MCF 10A (cell line): Measurements from ENCODE around the gene MRPL9. TPM values are rescaled to one million over a fixed set of nuclear protein-coding genes. Genes with fewer than 3 reads are reported as not detected.

ENCODE experiments used
- BruUV-seq: library from RNA; stranded (reverse); fragments of 400-500 nt; replicated peaks from 2 replicates; lab custom pipeline; 2021; lab: Mats Ljungman, UMichigan
- CTCF ChIA-PET: fragments of 300-600 bp; sonication (Branson Sonifier 250); formaldehyde crosslinking; extraction: SDS; loops from one replicate; lab custom pipeline; 2021; ENCODE audit warnings: antibody characterized with exemption, inconsistent platforms; lab: Yijun Ruan, JAX
- POLR2A ChIA-PET: fragments of 300-600, 350-650 bp; sonication (Branson Sonifier 250); formaldehyde crosslinking; extraction: SDS; loops from one replicate; lab custom pipeline; 2020; ENCODE audit warnings: antibody characterized with exemption, inconsistent platforms; lab: Yijun Ruan, JAX
- DNase-seq: peaks from one replicate; pipeline ENCODE4 v3.0.0-alpha.2; 2018; ENCODE audit not compliant: unreplicated experiment
- H3K27ac Mint-ChIP-seq: one replicate; pipeline ENCODE4 v1.8.0; 2022; ENCODE audit warnings: mild to moderate bottlenecking, low read depth, mixed read lengths; ENCODE audit not compliant: unreplicated experiment
- H3K27me3 Mint-ChIP-seq: one replicate; pipeline ENCODE4 v1.8.0; 2022; ENCODE audit warnings: mixed read lengths; ENCODE audit not compliant: insufficient read depth, unreplicated experiment
- H3K36me3 Mint-ChIP-seq: one replicate; pipeline ENCODE4 v1.8.0; 2022; ENCODE audit warnings: mild to moderate bottlenecking, moderate library complexity, mixed read lengths; ENCODE audit not compliant: insufficient read depth, unreplicated experiment
- H3K4me1 Mint-ChIP-seq: one replicate; pipeline ENCODE4 v1.8.0; 2022; ENCODE audit warnings: mixed read lengths; ENCODE audit not compliant: insufficient read depth, unreplicated experiment
- H3K4me3 Mint-ChIP-seq: one replicate; pipeline ENCODE4 v1.8.0; 2022; ENCODE audit warnings: mild to moderate bottlenecking, moderate library complexity, mixed read lengths; ENCODE audit not compliant: unreplicated experiment
- H3K9me3 Mint-ChIP-seq: one replicate; pipeline ENCODE4 v1.8.0; 2022; ENCODE audit warnings: mixed read lengths; ENCODE audit not compliant: unreplicated experiment
- intact Hi-C: fragments of 100-400 bp; cut with micrococcal nuclease; formaldehyde crosslinking; loops from 2 replicates; pipeline ENCODE4 v1.14.1; 2022
- total RNA-seq: library from RNA; stranded (reverse); gene quantifications from 2 replicates; pipeline ENCODE4 v1.2.3, GENCODE V29; 2022
- TF ChIP-seq, protein P1 (sequence below): fragments of 200-600 bp; IDR thresholded peaks from one replicate; pipeline ENCODE4 v1.8.0; 2022; ENCODE audit warnings: antibody characterized with exemption, mild to moderate bottlenecking; ENCODE audit not compliant: unreplicated experiment

The MRPL9 gene
- total RNA-seq, 1 experiment from 2014 or later, result 146 TPM

DNA sequence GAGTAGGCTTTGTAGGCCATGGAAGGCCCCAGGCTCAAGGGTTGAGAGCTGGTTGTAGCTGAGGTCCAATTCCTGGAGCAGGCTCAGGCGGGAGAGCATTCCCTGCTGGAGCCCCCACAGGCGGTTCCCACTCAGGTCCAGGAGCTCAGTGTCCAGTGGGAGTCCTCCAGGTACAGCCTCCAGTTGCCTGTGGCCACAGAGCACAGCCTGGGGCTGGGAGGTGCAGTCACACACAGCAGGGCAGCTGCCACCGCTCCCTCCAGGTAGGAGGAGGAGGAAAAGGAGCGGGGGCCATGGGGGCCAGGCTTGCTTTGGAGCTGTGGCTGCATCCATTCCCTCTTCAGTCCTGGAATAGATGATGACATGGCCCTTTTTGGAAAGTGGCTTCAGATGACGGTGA lies 39.1 kb upstream of the MRPL9 start:
- DNase-seq, result no peak
- Mint-ChIP-seq H3K27ac (no peak overlapping the region), H3K27me3 (peaks cover 71% of the 10 kb centered on the region), H3K9me3 (no peaks in the 10 kb centered on the region), H3K4me3 (no peak overlapping the region), H3K36me3 (no peaks in the 10 kb centered on the region), H3K4me1 (peaks cover 8% of the 10 kb centered on the region)
- no TSS peak for BruUV-seq
- ChIA-PET CTCF (interaction anchor here (0.6 to 0.7 kb wide), 3 partner anchors 11 to 235 kb away, joined by 3 read pairs; no protein-coding TSS in a partner anchor), POLR2A (interaction anchor here (1.6 to 1.8 kb wide), 2 partner anchors 13 to 18 kb away, joined by 6 to 9 read pairs; partner anchors contain the start of gene TDRKH)
- intact Hi-C loops, result no loop called here
- TF ChIP-seq, protein P1, sequence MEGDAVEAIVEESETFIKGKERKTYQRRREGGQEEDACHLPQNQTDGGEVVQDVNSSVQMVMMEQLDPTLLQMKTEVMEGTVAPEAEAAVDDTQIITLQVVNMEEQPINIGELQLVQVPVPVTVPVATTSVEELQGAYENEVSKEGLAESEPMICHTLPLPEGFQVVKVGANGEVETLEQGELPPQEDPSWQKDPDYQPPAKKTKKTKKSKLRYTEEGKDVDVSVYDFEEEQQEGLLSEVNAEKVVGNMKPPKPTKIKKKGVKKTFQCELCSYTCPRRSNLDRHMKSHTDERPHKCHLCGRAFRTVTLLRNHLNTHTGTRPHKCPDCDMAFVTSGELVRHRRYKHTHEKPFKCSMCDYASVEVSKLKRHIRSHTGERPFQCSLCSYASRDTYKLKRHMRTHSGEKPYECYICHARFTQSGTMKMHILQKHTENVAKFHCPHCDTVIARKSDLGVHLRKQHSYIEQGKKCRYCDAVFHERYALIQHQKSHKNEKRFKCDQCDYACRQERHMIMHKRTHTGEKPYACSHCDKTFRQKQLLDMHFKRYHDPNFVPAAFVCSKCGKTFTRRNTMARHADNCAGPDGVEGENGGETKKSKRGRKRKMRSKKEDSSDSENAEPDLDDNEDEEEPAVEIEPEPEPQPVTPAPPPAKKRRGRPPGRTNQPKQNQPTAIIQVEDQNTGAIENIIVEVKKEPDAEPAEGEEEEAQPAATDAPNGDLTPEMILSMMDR, result no peak

DNA sequence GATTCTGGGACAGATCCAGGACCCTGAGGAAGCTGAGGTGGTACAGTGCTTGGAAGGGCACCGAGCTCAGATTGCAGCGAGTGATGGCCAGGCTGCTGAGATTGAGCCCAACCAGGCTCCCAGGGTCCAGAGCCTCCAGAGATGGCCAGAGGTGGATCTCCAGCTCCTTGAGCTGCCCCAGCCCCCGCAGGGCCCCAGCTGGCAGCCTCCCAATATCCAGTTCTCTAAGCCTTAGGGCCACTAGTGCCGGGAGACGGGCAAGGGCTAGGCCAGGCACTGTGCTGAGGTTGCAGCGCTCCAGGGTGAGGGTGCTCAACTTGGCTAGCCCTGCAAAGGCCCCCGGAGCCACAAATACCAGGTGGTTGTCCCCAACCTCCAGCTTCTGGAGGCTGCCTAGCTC lies 38.5 kb upstream of the MRPL9 start:
- Mint-ChIP-seq H3K27ac (no peak overlapping the region), H3K9me3 (no peaks in the 10 kb centered on the region), H3K4me1 (peaks cover 8% of the 10 kb centered on the region), H3K4me3 (no peak overlapping the region), H3K36me3 (no peaks in the 10 kb centered on the region), H3K27me3 (peaks cover 70% of the 10 kb centered on the region)
- no peak for DNase-seq
- no TSS peak for BruUV-seq
- CTCF ChIA-PET, result interaction anchor here (0.6 to 0.7 kb wide), 2 partner anchors 10 to 132 kb away, joined by 3 read pairs; no protein-coding TSS in a partner anchor
- POLR2A ChIA-PET, result interaction anchor here (1.8 kb wide), 1 partner anchor 19 kb away, joined by 6 read pairs; no protein-coding TSS in a partner anchor
- intact Hi-C loops, result no loop called here
- TF ChIP-seq, protein P1, result no peak

DNA sequence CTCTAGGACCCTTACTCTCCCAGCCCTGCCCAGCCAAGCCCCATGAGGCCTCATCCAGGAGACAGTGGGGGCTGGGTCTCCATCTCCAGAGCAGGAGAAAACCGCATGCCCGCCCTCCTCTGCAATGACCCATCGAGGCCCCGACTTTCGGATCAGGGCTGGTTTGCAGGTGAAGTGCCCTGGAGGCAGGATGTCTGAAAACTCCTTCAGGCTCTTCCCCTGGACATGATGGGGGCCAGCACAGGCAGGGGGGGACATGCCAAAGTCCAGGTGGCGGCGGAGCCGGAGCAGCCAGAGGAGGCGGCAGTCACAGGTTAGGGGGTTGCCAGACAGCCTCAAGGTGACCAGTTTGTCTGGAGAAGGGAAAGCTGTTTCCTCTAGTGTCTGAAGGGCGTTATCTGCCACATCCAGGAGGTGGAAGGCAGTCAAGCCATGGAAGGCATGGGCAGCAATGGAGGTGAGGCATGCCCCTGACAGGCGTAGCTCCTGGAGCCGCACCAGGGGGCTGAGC lies 38.1 kb upstream of the MRPL9 start:
- intact Hi-C loops, result no loop called here
- peaks cover 8% of the 10 kb centered on the region for H3K4me1 Mint-ChIP-seq
- no peak for DNase-seq
- BruUV-seq, result no TSS peak
- no peak overlapping the region for H3K27ac Mint-ChIP-seq
- peaks cover 66% of the 10 kb centered on the region for H3K27me3 Mint-ChIP-seq
- no peaks in the 10 kb centered on the region for H3K9me3 Mint-ChIP-seq
- TF ChIP-seq, protein P1, result no peak
- no peaks in the 10 kb centered on the region for H3K36me3 Mint-ChIP-seq
- CTCF ChIA-PET, result interaction anchor here (0.7 kb wide), 1 partner anchor 132 kb away, joined by 3 read pairs; no protein-coding TSS in a partner anchor
- no peak overlapping the region for H3K4me3 Mint-ChIP-seq
- POLR2A ChIA-PET, result interaction anchor here (1.8 kb wide), 1 partner anchor 19 kb away, joined by 6 read pairs; no protein-coding TSS in a partner anchor

DNA sequence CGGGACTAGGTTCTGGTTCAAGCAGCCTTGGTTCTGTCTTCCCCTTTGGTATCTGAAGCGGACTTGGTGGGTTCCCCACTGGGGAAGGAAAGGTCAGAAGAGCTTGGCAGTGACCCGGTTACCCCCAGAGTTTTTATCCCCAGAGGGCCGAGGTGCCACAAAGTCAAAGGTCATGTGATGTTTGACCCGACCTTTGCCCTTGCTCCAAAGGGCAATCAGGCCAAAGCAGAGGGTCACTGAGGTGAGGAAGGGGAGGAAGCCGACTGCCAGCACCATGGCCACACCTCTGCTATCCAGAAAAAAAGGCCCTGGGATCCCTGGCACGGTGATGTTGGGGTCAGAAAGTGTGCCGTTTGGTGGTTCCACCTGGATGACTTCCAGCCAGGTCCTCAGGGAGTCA lies 37.5 kb upstream of the MRPL9 start:
- intact Hi-C loops, result no loop called here
- peaks cover 61% of the 10 kb centered on the region for H3K27me3 Mint-ChIP-seq
- BruUV-seq, result no TSS peak
- no peaks in the 10 kb centered on the region for H3K9me3 Mint-ChIP-seq
- CTCF ChIA-PET, result interaction anchor here (0.8 kb wide), 1 partner anchor 20 kb away, joined by 4 read pairs; no protein-coding TSS in a partner anchor
- no peak for DNase-seq
- H3K4me1 Mint-ChIP-seq, result peaks cover 8% of the 10 kb centered on the region
- TF ChIP-seq, protein P1, result no peak
- H3K27ac Mint-ChIP-seq, result no peak overlapping the region
- H3K4me3 Mint-ChIP-seq, result no peak overlapping the region
- POLR2A ChIA-PET, result interaction anchor here (3.1 kb wide), 1 partner anchor 12 kb away, joined by 13 read pairs; the partner anchor contains the start of gene TDRKH
- H3K36me3 Mint-ChIP-seq, result no peaks in the 10 kb centered on the region
